Panc1 (cell line): ENCODE results near the gene UQCC2.

Experiments used
- CTCF ChIP-seq: fragments of 450-650 bp; IDR thresholded peaks from 2 replicates; pipeline ENCODE4 v1.5.1; 2017; ENCODE audit warnings: mild to moderate bottlenecking
- POLR2AphosphoS5 ChIP-seq: IDR thresholded peaks from 2 replicates; pipeline ENCODE4 v1.6.1; 2012; ENCODE audit warnings: mild to moderate bottlenecking, low read depth, low read length, moderate library complexity
- TF ChIP-seq, protein P1 (sequence below), 2 experiments: IDR thresholded peaks; 2 replicates each; pipeline ENCODE4 v1.6.1; 2011 to 2012; ENCODE audit warnings: low read depth in 2 of 2, control low read depth in 1 of 2, low read length in 1 of 2, mild to moderate bottlenecking in 1 of 2, moderate library complexity in 1 of 2; ENCODE audit not compliant: insufficient read depth in 1 of 2

GRCh38 chr6:33678932-33679490 is 32.5 kb downstream of the UQCC2 start:
- no peak for TF ChIP-seq POLR2AphosphoS5
- TF ChIP-seq CTCF: no peak
- TF ChIP-seq, protein P1, sequence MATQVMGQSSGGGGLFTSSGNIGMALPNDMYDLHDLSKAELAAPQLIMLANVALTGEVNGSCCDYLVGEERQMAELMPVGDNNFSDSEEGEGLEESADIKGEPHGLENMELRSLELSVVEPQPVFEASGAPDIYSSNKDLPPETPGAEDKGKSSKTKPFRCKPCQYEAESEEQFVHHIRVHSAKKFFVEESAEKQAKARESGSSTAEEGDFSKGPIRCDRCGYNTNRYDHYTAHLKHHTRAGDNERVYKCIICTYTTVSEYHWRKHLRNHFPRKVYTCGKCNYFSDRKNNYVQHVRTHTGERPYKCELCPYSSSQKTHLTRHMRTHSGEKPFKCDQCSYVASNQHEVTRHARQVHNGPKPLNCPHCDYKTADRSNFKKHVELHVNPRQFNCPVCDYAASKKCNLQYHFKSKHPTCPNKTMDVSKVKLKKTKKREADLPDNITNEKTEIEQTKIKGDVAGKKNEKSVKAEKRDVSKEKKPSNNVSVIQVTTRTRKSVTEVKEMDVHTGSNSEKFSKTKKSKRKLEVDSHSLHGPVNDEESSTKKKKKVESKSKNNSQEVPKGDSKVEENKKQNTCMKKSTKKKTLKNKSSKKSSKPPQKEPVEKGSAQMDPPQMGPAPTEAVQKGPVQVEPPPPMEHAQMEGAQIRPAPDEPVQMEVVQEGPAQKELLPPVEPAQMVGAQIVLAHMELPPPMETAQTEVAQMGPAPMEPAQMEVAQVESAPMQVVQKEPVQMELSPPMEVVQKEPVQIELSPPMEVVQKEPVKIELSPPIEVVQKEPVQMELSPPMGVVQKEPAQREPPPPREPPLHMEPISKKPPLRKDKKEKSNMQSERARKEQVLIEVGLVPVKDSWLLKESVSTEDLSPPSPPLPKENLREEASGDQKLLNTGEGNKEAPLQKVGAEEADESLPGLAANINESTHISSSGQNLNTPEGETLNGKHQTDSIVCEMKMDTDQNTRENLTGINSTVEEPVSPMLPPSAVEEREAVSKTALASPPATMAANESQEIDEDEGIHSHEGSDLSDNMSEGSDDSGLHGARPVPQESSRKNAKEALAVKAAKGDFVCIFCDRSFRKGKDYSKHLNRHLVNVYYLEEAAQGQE (IDR thresholded peaks at IDR 0.05; ENCODE audit: insufficient read depth in 1 of 2, low read depth in 2 of 2, low read length in 1 of 2): no peak
